Right lobe of liver (tissue), 4 donors: ENCODE data around the gene SHISA8.

Source experiments
- POLR2A ChIP-seq: fragments of 450-650 bp; IDR thresholded peaks from one replicate; pipeline ENCODE4 v1.6.1; 2017; ENCODE audit warnings: antibody characterized with exemption, mild to moderate bottlenecking
- TF ChIP-seq, protein P1 (sequence below), 4 donors: fragments of 200-600 bp in 3 of 4; fragments of 450-650 bp in 1 of 4; IDR thresholded peaks; one replicate each; pipeline versions ENCODE4 v1.5.1 to v1.8.0; 2016 to 2022; ENCODE audit warnings: antibody characterized with exemption in 4 of 4, mild to moderate bottlenecking in 2 of 4
- donor health status: DM: no; HTN: no; CAD: no.
- donor health status: DM: no; HTN: no; CAD: no.
- donor health status: DM: no; HTN: yes; CAD: no.

- TF ChIP-seq, protein P1, sequence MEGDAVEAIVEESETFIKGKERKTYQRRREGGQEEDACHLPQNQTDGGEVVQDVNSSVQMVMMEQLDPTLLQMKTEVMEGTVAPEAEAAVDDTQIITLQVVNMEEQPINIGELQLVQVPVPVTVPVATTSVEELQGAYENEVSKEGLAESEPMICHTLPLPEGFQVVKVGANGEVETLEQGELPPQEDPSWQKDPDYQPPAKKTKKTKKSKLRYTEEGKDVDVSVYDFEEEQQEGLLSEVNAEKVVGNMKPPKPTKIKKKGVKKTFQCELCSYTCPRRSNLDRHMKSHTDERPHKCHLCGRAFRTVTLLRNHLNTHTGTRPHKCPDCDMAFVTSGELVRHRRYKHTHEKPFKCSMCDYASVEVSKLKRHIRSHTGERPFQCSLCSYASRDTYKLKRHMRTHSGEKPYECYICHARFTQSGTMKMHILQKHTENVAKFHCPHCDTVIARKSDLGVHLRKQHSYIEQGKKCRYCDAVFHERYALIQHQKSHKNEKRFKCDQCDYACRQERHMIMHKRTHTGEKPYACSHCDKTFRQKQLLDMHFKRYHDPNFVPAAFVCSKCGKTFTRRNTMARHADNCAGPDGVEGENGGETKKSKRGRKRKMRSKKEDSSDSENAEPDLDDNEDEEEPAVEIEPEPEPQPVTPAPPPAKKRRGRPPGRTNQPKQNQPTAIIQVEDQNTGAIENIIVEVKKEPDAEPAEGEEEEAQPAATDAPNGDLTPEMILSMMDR (IDR thresholded peaks at IDR 0.05): no peak
- no peak for TF ChIP-seq POLR2A
Measured at GRCh38 chr22:41915035-41915785, at the start of gene SHISA8.
